ENCODE data around the gene GBX1. TPM values are rescaled to one million over a fixed set of nuclear protein-coding genes. Genes with fewer than 3 reads are reported as not detected.

The GBX1 gene
- total RNA-seq, 6 experiments from 2014 or later, result not detected

- Histone ChIP-seq H3K27me3 (no peaks in the 10 kb centered on the region), H3K27ac (no peak overlapping the region), H3K4me3 (no peak overlapping the region), H3K9me3 (no peaks in the 10 kb centered on the region), H3K36me3 (no peaks in the 10 kb centered on the region), H3K4me1 (no peaks in the 10 kb centered on the region)
- intact Hi-C loops (cut with DNase I), result loop anchor here in 1 of 2 donors (5.0 kb wide), 1 partner anchor 79 kb away; no protein-coding TSS in a partner anchor
- ATAC-seq, result peak; percentile 90 to 95 (median 92)
- WGBS (ENCODE audit: insufficient coverage, low coverage, low lambda C conversion rate, missing lambda C conversion rate), result 60% methylated on average over 3 of the region's 20 CpGs
- DNase-seq, result peak; percentile 77 to 81 (median 80)
- TF ChIP-seq POLR2A (IDR thresholded peaks at IDR 0.05) (no peak), CTCF (IDR thresholded peaks at IDR 0.05) (peak; percentile 85 to 91 (median 87))
Observed at GRCh38 chr7:151110941-151111645, 56.4 kb downstream of the GBX1 start.

GRCh38 chr7:151110236-151110940 lies 57.1 kb downstream of the GBX1 start:
- Histone ChIP-seq H3K27ac (no peak overlapping the region), H3K4me1 (no peaks in the 10 kb centered on the region), H3K9me3 (no peaks in the 10 kb centered on the region), H3K27me3 (no peaks in the 10 kb centered on the region), H3K36me3 (no peaks in the 10 kb centered on the region), H3K4me3 (no peak overlapping the region)
- no peak for DNase-seq
- intact Hi-C loops (cut with DNase I), result loop anchor here in 1 of 2 donors (5.0 kb wide), 1 partner anchor 78 kb away; no protein-coding TSS in a partner anchor
- WGBS (ENCODE audit: insufficient coverage, low coverage, low lambda C conversion rate, missing lambda C conversion rate), result 52% methylated on average over 9 of the region's 11 CpGs
- TF ChIP-seq POLR2A (IDR thresholded peaks at IDR 0.05), result no peak
- no peak for TF ChIP-seq CTCF (IDR thresholded peaks at IDR 0.05)
- peak in 1 of 4 donors; percentile 6 for ATAC-seq

GRCh38 chr7:151109094-151110048 lies 58.1 kb downstream of the GBX1 start:
- Histone ChIP-seq H3K4me3 (no peak overlapping the region), H3K9me3 (no peaks in the 10 kb centered on the region), H3K27me3 (no peaks in the 10 kb centered on the region), H3K36me3 (no peaks in the 10 kb centered on the region), H3K4me1 (no peaks in the 10 kb centered on the region), H3K27ac (no peak overlapping the region)
- intact Hi-C loops (cut with DNase I), result loop anchor here in 1 of 2 donors (5.0 kb wide), 1 partner anchor 77 kb away; no protein-coding TSS in a partner anchor
- TF ChIP-seq POLR2A (IDR thresholded peaks at IDR 0.05) (no peak), CTCF (IDR thresholded peaks at IDR 0.05) (no peak)
- ATAC-seq (peak; percentile 32 to 65 (median 50)), DNase-seq (no peak)
- WGBS (ENCODE audit: insufficient coverage, low coverage, low lambda C conversion rate, missing lambda C conversion rate), result 79% methylated on average over 8 of the region's 15 CpGs

- no CpG with 5 or more reads among the region's 10 CpGs for WGBS (ENCODE audit: insufficient coverage, low coverage, low lambda C conversion rate, missing lambda C conversion rate)
- Histone ChIP-seq H3K9me3 (no peaks in the 10 kb centered on the region), H3K4me1 (no peaks in the 10 kb centered on the region), H3K27ac (no peak overlapping the region), H3K4me3 (no peak overlapping the region), H3K27me3 (no peaks in the 10 kb centered on the region), H3K36me3 (no peaks in the 10 kb centered on the region)
- intact Hi-C loops (cut with DNase I), result no loop called here
- ATAC-seq (no peak), DNase-seq (no peak)
- TF ChIP-seq CTCF (IDR thresholded peaks at IDR 0.05) (no peak), POLR2A (IDR thresholded peaks at IDR 0.05) (no peak)
Observed at GRCh38 chr7:151107882-151108281, 59.6 kb downstream of the GBX1 start.

Measured in right lobe of liver (tissue), 6 donors.